Measurements from ENCODE around the gene GAGE12D. TPM values are rescaled to one million over a fixed set of nuclear protein-coding genes. Genes with fewer than 3 reads are reported as not detected.
"Not testable (repeated sequence)": the region's sequence is repeated elsewhere in the genome, so short reads cannot be mapped to it uniquely, and the experiment has no call there.

The GAGE12D gene
- polyA plus RNA-seq, 1 of the 3 experiments (the other 2 are of a cell fraction): not detected

DNA sequence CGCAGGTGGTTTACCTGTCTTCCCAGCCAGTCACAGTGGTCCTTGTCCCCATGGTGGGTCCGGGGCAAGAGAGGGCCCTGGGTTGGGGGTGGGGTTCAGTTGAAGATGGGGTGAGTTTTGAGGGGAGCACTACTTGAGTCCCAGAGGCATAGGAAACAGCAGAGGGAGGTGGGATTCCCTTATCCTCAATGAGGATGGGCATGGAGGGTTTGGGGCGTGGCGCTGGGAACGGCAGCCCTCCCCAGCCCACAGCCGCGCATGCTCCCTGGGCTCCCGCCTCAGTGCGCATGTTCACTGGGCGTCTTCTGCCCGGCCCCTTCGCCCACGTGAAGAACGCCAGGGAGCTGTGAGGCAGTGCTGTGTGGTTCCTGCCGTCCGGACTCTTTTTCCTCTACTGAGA lies 28.6 kb downstream of the GAGE12D start, which contains the start of gene GAGE12G:
Gene GAGE12G (plus strand): TSS at position 301 of the 400 bp plus-strand sequence. CDS start 1,155 bp downstream, outside the sequence.
- H4K20me1 ChIP-seq (ENCODE audit: insufficient read depth); H3K9me2 ChIP-seq; H3K4me2 ChIP-seq; H3K4me3 ChIP-seq (ENCODE audit: low read depth in 2 of 2, low read length in 1 of 2); H3F3A ChIP-seq (replicated peaks; ENCODE audit: insufficient read depth); H3K27me3 ChIP-seq (ENCODE audit: insufficient read depth); H2AFZ ChIP-seq (ENCODE audit: low read depth); H3K9me3 ChIP-seq; H3K36me3 ChIP-seq (replicated peaks in 1 of 2; ENCODE audit: control insufficient read depth in 1 of 2, insufficient read depth in 2 of 2, low read length in 1 of 2); H3K9ac ChIP-seq; H3K27ac ChIP-seq (ENCODE audit: low read depth in 2 of 2, low read length in 1 of 2); CTCF ChIA-PET; H3K79me2 ChIP-seq (ENCODE audit: insufficient read depth); H3K4me1 ChIP-seq (ENCODE audit: control insufficient read depth in 1 of 2, insufficient read depth in 2 of 2, low read depth in 1 of 2, low read length in 1 of 2); DNase-seq; POLR2A ChIA-PET: not testable (repeated sequence)
- WGBS (ENCODE audit: low lambda C conversion rate): no CpG with 5 or more reads among the region's 16 CpGs

DNA sequence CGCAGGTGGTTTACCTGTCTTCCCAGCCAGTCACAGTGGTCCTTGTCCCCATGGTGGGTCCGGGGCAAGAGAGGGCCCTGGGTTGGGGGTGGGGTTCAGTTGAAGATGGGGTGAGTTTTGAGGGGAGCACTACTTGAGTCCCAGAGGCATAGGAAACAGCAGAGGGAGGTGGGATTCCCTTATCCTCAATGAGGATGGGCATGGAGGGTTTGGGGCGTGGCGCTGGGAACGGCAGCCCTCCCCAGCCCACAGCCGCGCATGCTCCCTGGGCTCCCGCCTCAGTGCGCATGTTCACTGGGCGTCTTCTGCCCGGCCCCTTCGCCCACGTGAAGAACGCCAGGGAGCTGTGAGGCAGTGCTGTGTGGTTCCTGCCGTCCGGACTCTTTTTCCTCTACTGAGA lies 38.1 kb downstream of the GAGE12D start, which contains the start of gene GAGE12H:
Gene GAGE12H (plus strand): TSS at position 301 of the 400 bp plus-strand sequence. CDS start 1,155 bp downstream, outside the sequence.
- CTCF ChIA-PET; H3K9me3 ChIP-seq; H3K4me2 ChIP-seq; POLR2A ChIA-PET; H3F3A ChIP-seq (replicated peaks; ENCODE audit: insufficient read depth); H3K79me2 ChIP-seq (ENCODE audit: insufficient read depth); H4K20me1 ChIP-seq (ENCODE audit: insufficient read depth); H2AFZ ChIP-seq (ENCODE audit: low read depth); H3K4me1 ChIP-seq (ENCODE audit: control insufficient read depth in 1 of 2, insufficient read depth in 2 of 2, low read depth in 1 of 2, low read length in 1 of 2); H3K27me3 ChIP-seq (ENCODE audit: insufficient read depth); DNase-seq; H3K9me2 ChIP-seq; H3K27ac ChIP-seq (ENCODE audit: low read depth in 2 of 2, low read length in 1 of 2); H3K9ac ChIP-seq; H3K36me3 ChIP-seq (replicated peaks in 1 of 2; ENCODE audit: control insufficient read depth in 1 of 2, insufficient read depth in 2 of 2, low read length in 1 of 2); H3K4me3 ChIP-seq (ENCODE audit: low read depth in 2 of 2, low read length in 1 of 2): not testable (repeated sequence)
- WGBS (ENCODE audit: low lambda C conversion rate): no CpG with 5 or more reads among the region's 16 CpGs

DNA sequence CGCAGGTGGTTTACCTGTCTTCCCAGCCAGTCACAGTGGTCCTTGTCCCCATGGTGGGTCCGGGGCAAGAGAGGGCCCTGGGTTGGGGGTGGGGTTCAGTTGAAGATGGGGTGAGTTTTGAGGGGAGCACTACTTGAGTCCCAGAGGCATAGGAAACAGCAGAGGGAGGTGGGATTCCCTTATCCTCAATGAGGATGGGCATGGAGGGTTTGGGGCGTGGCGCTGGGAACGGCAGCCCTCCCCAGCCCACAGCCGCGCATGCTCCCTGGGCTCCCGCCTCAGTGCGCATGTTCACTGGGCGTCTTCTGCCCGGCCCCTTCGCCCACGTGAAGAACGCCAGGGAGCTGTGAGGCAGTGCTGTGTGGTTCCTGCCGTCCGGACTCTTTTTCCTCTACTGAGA lies 47.7 kb downstream of the GAGE12D start, which contains the start of gene GAGE2A:
Gene GAGE2A (plus strand): TSS at position 301 of the 400 bp plus-strand sequence. CDS start 1,155 bp downstream, outside the sequence.
- H3K9me3 ChIP-seq; H3K4me1 ChIP-seq (ENCODE audit: control insufficient read depth in 1 of 2, insufficient read depth in 2 of 2, low read depth in 1 of 2, low read length in 1 of 2); H3K27me3 ChIP-seq (ENCODE audit: insufficient read depth); H3K36me3 ChIP-seq (replicated peaks in 1 of 2; ENCODE audit: control insufficient read depth in 1 of 2, insufficient read depth in 2 of 2, low read length in 1 of 2); H3K4me3 ChIP-seq (ENCODE audit: low read depth in 2 of 2, low read length in 1 of 2); H3F3A ChIP-seq (replicated peaks; ENCODE audit: insufficient read depth); H3K9me2 ChIP-seq; H3K9ac ChIP-seq; POLR2A ChIA-PET; H2AFZ ChIP-seq (ENCODE audit: low read depth); H4K20me1 ChIP-seq (ENCODE audit: insufficient read depth); H3K79me2 ChIP-seq (ENCODE audit: insufficient read depth); DNase-seq; CTCF ChIA-PET; H3K27ac ChIP-seq (ENCODE audit: low read depth in 2 of 2, low read length in 1 of 2); H3K4me2 ChIP-seq: not testable (repeated sequence)
- no CpG with 5 or more reads among the region's 16 CpGs for WGBS (ENCODE audit: low lambda C conversion rate)

DNA sequence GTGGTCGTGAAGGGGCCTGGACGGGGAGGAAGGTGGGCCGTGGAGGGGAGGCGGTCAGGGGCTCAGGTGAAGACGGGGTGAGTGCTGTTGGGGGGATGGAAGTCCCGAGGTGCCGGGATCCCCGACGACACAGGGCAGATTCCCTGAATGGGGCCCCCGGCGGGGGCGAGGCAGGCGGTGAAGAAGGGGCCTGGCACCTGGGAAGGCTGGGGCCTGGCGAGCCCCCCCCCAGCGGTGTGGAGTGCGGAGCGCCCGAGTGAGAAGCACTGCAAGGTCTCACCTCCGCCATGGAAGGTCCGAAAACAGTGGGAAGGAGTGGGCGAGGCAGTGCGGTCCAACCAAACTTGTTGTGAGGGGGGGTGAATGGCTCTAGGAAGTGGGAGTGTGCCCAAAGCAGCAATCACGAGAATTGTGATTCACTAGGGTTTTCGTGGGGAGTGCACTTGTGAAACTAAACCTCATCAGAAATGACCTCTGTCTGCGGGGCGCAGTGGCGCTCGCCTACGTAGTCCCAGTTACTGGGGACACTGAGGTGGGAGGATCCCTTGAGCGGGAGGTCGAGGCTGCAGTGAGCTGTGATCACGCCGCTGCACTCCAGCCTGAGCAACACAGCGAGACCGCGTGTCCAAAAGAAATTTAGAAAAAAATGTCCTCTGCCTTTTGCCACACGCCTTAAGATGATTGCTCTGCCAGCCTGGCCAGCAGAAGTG lies 48.4 kb downstream of the GAGE12D start:
- 38% methylated on average over 31 of the region's 37 CpGs for WGBS (ENCODE audit: low lambda C conversion rate)
- H2AFZ ChIP-seq (ENCODE audit: low read depth); H3K27me3 ChIP-seq (ENCODE audit: insufficient read depth); H3K4me3 ChIP-seq (ENCODE audit: low read depth in 2 of 2, low read length in 1 of 2); H3K9me2 ChIP-seq; H3F3A ChIP-seq (replicated peaks; ENCODE audit: insufficient read depth); H3K4me2 ChIP-seq; H3K4me1 ChIP-seq (ENCODE audit: control insufficient read depth in 1 of 2, insufficient read depth in 2 of 2, low read depth in 1 of 2, low read length in 1 of 2); POLR2A ChIA-PET; H3K79me2 ChIP-seq (ENCODE audit: insufficient read depth); H3K9me3 ChIP-seq; H4K20me1 ChIP-seq (ENCODE audit: insufficient read depth); DNase-seq; H3K36me3 ChIP-seq (replicated peaks in 1 of 2; ENCODE audit: control insufficient read depth in 1 of 2, insufficient read depth in 2 of 2, low read length in 1 of 2); H3K9ac ChIP-seq; H3K27ac ChIP-seq (ENCODE audit: low read depth in 2 of 2, low read length in 1 of 2); CTCF ChIA-PET: not testable (repeated sequence)

DNA sequence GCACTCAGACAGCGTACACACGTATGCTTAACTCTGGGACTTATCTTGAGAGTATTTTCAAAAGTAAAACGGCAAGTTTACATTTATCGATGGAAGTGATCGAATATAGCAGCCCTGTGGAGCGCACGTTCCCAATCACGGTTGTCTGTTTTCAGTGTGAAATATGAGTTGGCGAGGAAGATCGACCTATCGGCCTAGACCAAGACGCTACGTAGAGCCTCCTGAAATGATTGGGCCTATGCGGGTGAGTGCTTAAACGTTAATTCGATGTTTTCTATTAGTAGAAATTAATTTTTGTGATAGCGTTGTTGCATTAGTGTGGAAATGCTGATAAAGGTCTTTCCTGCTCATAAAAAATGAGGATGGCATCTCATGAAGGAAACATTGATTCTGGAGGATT lies 49.0 kb downstream of the GAGE12D start:
- H3K4me3 ChIP-seq (ENCODE audit: low read depth in 2 of 2, low read length in 1 of 2); H3K9me2 ChIP-seq; H3K27ac ChIP-seq (ENCODE audit: low read depth in 2 of 2, low read length in 1 of 2); H3K9me3 ChIP-seq; CTCF ChIA-PET; H2AFZ ChIP-seq (ENCODE audit: low read depth); H3K9ac ChIP-seq; H3K27me3 ChIP-seq (ENCODE audit: insufficient read depth); H4K20me1 ChIP-seq (ENCODE audit: insufficient read depth); H3K79me2 ChIP-seq (ENCODE audit: insufficient read depth); DNase-seq; H3F3A ChIP-seq (replicated peaks; ENCODE audit: insufficient read depth); H3K4me1 ChIP-seq (ENCODE audit: control insufficient read depth in 1 of 2, insufficient read depth in 2 of 2, low read depth in 1 of 2, low read length in 1 of 2); H3K36me3 ChIP-seq (replicated peaks in 1 of 2; ENCODE audit: control insufficient read depth in 1 of 2, insufficient read depth in 2 of 2, low read length in 1 of 2); POLR2A ChIA-PET; H3K4me2 ChIP-seq: not testable (repeated sequence)
- WGBS (ENCODE audit: low lambda C conversion rate): 51% methylated on average over 14 of the region's 17 CpGs
